Natural killer cell (primary cell): ENCODE results near the gene CYP3A7. TPM values are rescaled to one million over a fixed set of nuclear protein-coding genes. Genes with fewer than 3 reads are reported as not detected.
"Not testable (repeated sequence)": the region's sequence is repeated elsewhere in the genome, so short reads cannot be mapped to it uniquely, and the experiment has no call there.

ENCODE experiments used
- ATAC-seq, 3 donors: fragments of 150-1000 bp in 2 of 3; fragments of 200-7000 bp in 1 of 3; cut with Tn5 transposase; 1 replicate in 1 of 3; 2 replicates in 2 of 3; pipeline ENCODE4 v1.10.0; 2021; ENCODE audit warnings: mild to moderate bottlenecking in 2 of 3, moderate library complexity in 2 of 3
- DNase-seq, 2 donors: peaks; one replicate each; pipeline versions ENCODE4 v3.0.0 to v3.0.0-alpha.2; 2013 to 2021; ENCODE audit warnings: mixed read lengths in 1 of 2
- H3K27ac ChIP-seq: one replicate; pipeline ENCODE4 v1.5.1; 2013; ENCODE audit warnings: mild to moderate bottlenecking, low read length
- H3K27me3 ChIP-seq: one replicate; pipeline ENCODE4 v1.6.1; 2013; ENCODE audit warnings: low read length; ENCODE audit not compliant: control insufficient read depth, insufficient read depth
- H3K36me3 ChIP-seq: one replicate; pipeline ENCODE4 v1.6.1; 2013; ENCODE audit warnings: low read length; ENCODE audit not compliant: control insufficient read depth, insufficient read depth
- H3K4me1 ChIP-seq: one replicate; pipeline ENCODE4 v1.6.1; 2013; ENCODE audit warnings: low read length; ENCODE audit not compliant: control insufficient read depth, insufficient read depth
- H3K4me3 ChIP-seq: one replicate; pipeline ENCODE4 v1.5.1; 2013; ENCODE audit warnings: low read length
- H3K9me3 ChIP-seq: one replicate; pipeline ENCODE4 v1.6.1; 2013; ENCODE audit warnings: low read length; ENCODE audit not compliant: control insufficient read depth, insufficient read depth
- H3K27ac Mint-ChIP-seq, 2 donors: one replicate each; pipeline ENCODE4 v1.8.0; 2022; ENCODE audit warnings: mild to moderate bottlenecking in 2 of 2, mixed read lengths in 2 of 2, moderate library complexity in 1 of 2
- H3K27me3 Mint-ChIP-seq, 2 donors: one replicate each; pipeline ENCODE4 v1.8.0; 2022; ENCODE audit warnings: low read depth in 2 of 2, mixed read lengths in 2 of 2
- H3K36me3 Mint-ChIP-seq: one replicate; pipeline ENCODE4 v1.8.0; 2022; ENCODE audit warnings: mixed read lengths
- H3K4me1 Mint-ChIP-seq, 2 donors: one replicate each; pipeline ENCODE4 v1.8.0; 2022; ENCODE audit warnings: mixed read lengths in 2 of 2
- H3K4me3 Mint-ChIP-seq: one replicate; pipeline ENCODE4 v1.8.0; 2022; ENCODE audit warnings: mild to moderate bottlenecking, moderate library complexity, mixed read lengths
- H3K9me3 Mint-ChIP-seq, 2 donors: one replicate each; pipeline ENCODE4 v1.8.0; 2022; ENCODE audit warnings: mixed read lengths in 2 of 2
- CTCF ChIP-seq: fragments of 200-600 bp; IDR thresholded peaks from one replicate; pipeline ENCODE4 v1.8.0; 2022; ENCODE audit warnings: antibody characterized with exemption
- WGBS: methylation state at CpG from one replicate; pipeline ENCODE4 v1.1.7; 2013; ENCODE audit warnings: missing lambda C conversion rate; ENCODE audit not compliant: insufficient coverage; 5-methylcytosine and 5-hydroxymethylcytosine counted together
- intact Hi-C: fragments of 100-400 bp; cut with micrococcal nuclease; formaldehyde crosslinking; loops from one replicate; pipeline ENCODE4 v1.14.2; 2022
- total RNA-seq, 4 donors: library from RNA; stranded (reverse); fragments of 120-200 nt in 1 of 4; gene quantifications; one replicate each; pipeline versions ENCODE4 v1.2.3 to v1.2.4, GENCODE V29; 2013 to 2022

Gene CYP3A7
- total RNA-seq, 3 donors from 2014 or later (not counting 1 experiment from before 2014, with no cell fraction given) = not detected

- Histone ChIP-seq H3K27me3 (no peaks in the 10 kb centered on the region), H3K36me3 (no peaks in the 10 kb centered on the region), H3K9me3 (no peaks in the 10 kb centered on the region), H3K27ac (no peak overlapping the region), H3K4me1 (no peaks in the 10 kb centered on the region), H3K4me3 (no peak overlapping the region)
- TF ChIP-seq CTCF = no peak
- ATAC-seq = no peak
- Mint-ChIP-seq H3K36me3 (no peaks in the 10 kb centered on the region), H3K4me3 (no peak overlapping the region), H3K9me3 (no peaks in the 10 kb centered on the region), H3K27me3 (no peaks in the 10 kb centered on the region), H3K27ac (no peak overlapping the region), H3K4me1 (no peaks in the 10 kb centered on the region)
- no peak for DNase-seq
- intact Hi-C loops = no loop called here
- WGBS = 82% methylated on average over 2 of the region's 2 CpGs
Observed at GRCh38 chr7:99709260-99709659, 25.7 kb downstream of the CYP3A7 start.

- Mint-ChIP-seq H3K36me3 (no peaks in the 10 kb centered on the region), H3K9me3 (no peaks in the 10 kb centered on the region), H3K27ac (no peak overlapping the region), H3K4me1 (no peaks in the 10 kb centered on the region), H3K4me3 (no peak overlapping the region), H3K27me3 (peaks cover 3 to 16% of the 10 kb centered on the region in 2 donors)
- no peaks in the 10 kb centered on the region for H3K9me3 ChIP-seq
- H3K36me3 ChIP-seq = no peaks in the 10 kb centered on the region
- no peaks in the 10 kb centered on the region for H3K4me1 ChIP-seq
- intact Hi-C loops = no loop called here
- H3K4me3 ChIP-seq = no peak overlapping the region
- no peak for TF ChIP-seq CTCF
- DNase-seq = no peak
- no peak for ATAC-seq
- no peak overlapping the region for H3K27ac ChIP-seq
- WGBS = no CpG with 5 or more reads among the region's 1 CpG
- H3K27me3 ChIP-seq = no peaks in the 10 kb centered on the region
Observed at GRCh38 chr7:99707096-99707495, 27.9 kb downstream of the CYP3A7 start.

- Histone ChIP-seq H3K36me3 (no peaks in the 10 kb centered on the region), H3K27me3 (no peaks in the 10 kb centered on the region), H3K27ac (no peak overlapping the region), H3K4me1 (no peaks in the 10 kb centered on the region), H3K9me3 (no peaks in the 10 kb centered on the region), H3K4me3 (no peak overlapping the region)
- WGBS = 70% methylated on average over 5 of the region's 5 CpGs
- Mint-ChIP-seq H3K27ac (no peak overlapping the region), H3K4me3 (no peak overlapping the region), H3K4me1 (no peaks in the 10 kb centered on the region), H3K27me3 (peaks cover 6 to 33% of the 10 kb centered on the region in 2 donors), H3K9me3 (no peaks in the 10 kb centered on the region), H3K36me3 (no peaks in the 10 kb centered on the region)
- ATAC-seq = no peak
- TF ChIP-seq CTCF = no peak
- intact Hi-C loops = no loop called here
- no peak for DNase-seq
Observed at GRCh38 chr7:99699946-99700345, 35.0 kb downstream of the CYP3A7 start.

- H3K27me3 ChIP-seq, H3K36me3 ChIP-seq, H3K4me1 ChIP-seq, H3K4me1 Mint-ChIP-seq, intact Hi-C loops, DNase-seq, H3K36me3 Mint-ChIP-seq, H3K9me3 Mint-ChIP-seq, H3K4me3 Mint-ChIP-seq, H3K4me3 ChIP-seq, H3K27ac ChIP-seq, H3K9me3 ChIP-seq, H3K27ac Mint-ChIP-seq, ATAC-seq: not testable (repeated sequence)
- 49% methylated on average over 4 of the region's 6 CpGs for WGBS
- H3K27me3 Mint-ChIP-seq = peaks cover 6 to 33% of the 10 kb centered on the region in 2 donors
Observed at GRCh38 chr7:99698867-99699730, 35.9 kb downstream of the CYP3A7 start.
